Right lobe of liver (tissue), 6 donors: ENCODE measurements around the gene OR2AG1. TPM values are rescaled to one million over a fixed set of nuclear protein-coding genes. Genes with fewer than 3 reads are reported as not detected.
A peak's percentile ranks its signal among the peaks of the same experiment; 100 is the strongest.

Experiments
- ATAC-seq, 4 donors: fragments of 200-7000 bp; cut with Tn5 transposase; one replicate each; pipeline ENCODE4 v1.9.1; 2020; ENCODE audit warnings: mild to moderate bottlenecking in 4 of 4, moderate library complexity in 4 of 4
- DNase-seq, 3 donors: peaks; one replicate each; pipeline ENCODE4 v3.0.0-alpha.2; 2020
- H3K27ac ChIP-seq, 3 donors: fragments of 200-600 bp; one replicate each; pipeline ENCODE4 v1.8.0; 2022
- H3K27me3 ChIP-seq, 2 donors: fragments of 200-600 bp; one replicate each; pipeline ENCODE4 v1.8.0; 2022
- H3K36me3 ChIP-seq, 4 donors: fragments of 200-600 bp; sonication (generic) in 1 of 4; one replicate each; pipeline versions ENCODE4 v1.5.1 to v1.8.0; 2017 to 2022; ENCODE audit warnings: control low read depth in 1 of 4
- H3K4me1 ChIP-seq, 4 donors: fragments of 200-600 bp; sonication (generic) in 1 of 4; one replicate each; pipeline versions ENCODE4 v1.5.1 to v1.8.0; 2017 to 2022; ENCODE audit warnings: control low read depth in 1 of 4
- H3K4me3 ChIP-seq, 3 donors: fragments of 200-600 bp; one replicate each; pipeline ENCODE4 v1.8.0; 2022
- H3K9me3 ChIP-seq, 4 donors: fragments of 200-600 bp; sonication (generic) in 1 of 4; one replicate each; pipeline versions ENCODE4 v1.5.1 to v1.8.0; 2017 to 2022; ENCODE audit warnings: control low read depth in 1 of 4
- CTCF ChIP-seq, 4 donors: fragments of 200-600 bp in 3 of 4; fragments of 450-650 bp in 1 of 4; IDR thresholded peaks; one replicate each; pipeline versions ENCODE4 v1.5.1 to v1.8.0; 2016 to 2022; ENCODE audit warnings: antibody characterized with exemption in 4 of 4, mild to moderate bottlenecking in 2 of 4
- POLR2A ChIP-seq: fragments of 450-650 bp; IDR thresholded peaks from one replicate; pipeline ENCODE4 v1.6.1; 2017; ENCODE audit warnings: antibody characterized with exemption, mild to moderate bottlenecking
- WGBS: methylation state at CpG from one replicate; pipeline ENCODE4 v1.1.6; 2018; ENCODE audit warnings: low coverage, low lambda C conversion rate; ENCODE audit not compliant: insufficient coverage; ENCODE audit errors: missing lambda C conversion rate; 5-methylcytosine and 5-hydroxymethylcytosine counted together
- intact Hi-C, 2 donors: fragments of 100-400 bp; cut with DNase I; formaldehyde crosslinking; loops; one replicate each; pipeline versions ENCODE4 v1.11.2 to v1.14.1; 2022
- total RNA-seq, 6 experiments: library from RNA; depleted of rRNA in 2 of 6; stranded (reverse); fragments of >200 nt in 2 of 6; fragmentation: NEBNext Ultra II Directional in 3 of 6; extraction: Animal tissue kit (Norgen Biotek cat#: 25700) in 3 of 6; gene quantifications; one replicate each; pipeline versions ENCODE4 v1.1.0 to v1.2.4, GENCODE V29; 2016 to 2023
- donor health status: DM: no; HTN: yes; CAD: no.
- donor health status: DM: no; HTN: no; CAD: no.
- donor health status: DM: no; HTN: no; CAD: no.
- donor health status: DM: no; HTN: yes; CAD: no.
- donor health status: DM: no; HTN: yes; CAD: no.

OR2AG1 gene
- total RNA-seq, 6 experiments from 2014 or later, result not detected

- H3K9me3 ChIP-seq, result no peaks in the 10 kb centered on the region
- H3K27ac ChIP-seq, result no peak overlapping the region
- WGBS, result 23% methylated on average over 3 of the region's 3 CpGs
- H3K27me3 ChIP-seq, result no peaks in the 10 kb centered on the region
- ATAC-seq (no peak), DNase-seq (no peak)
- intact Hi-C loops, result no loop called here
- H3K4me1 ChIP-seq, result no peaks in the 10 kb centered on the region
- H3K4me3 ChIP-seq, result no peak overlapping the region
- TF ChIP-seq CTCF (IDR thresholded peaks at IDR 0.05), result no peak
- TF ChIP-seq POLR2A, result no peak
- H3K36me3 ChIP-seq, result no peaks in the 10 kb centered on the region
Measured at GRCh38 chr11:6736495-6737121, 46.2 kb upstream of the OR2AG1 start.

DNA sequence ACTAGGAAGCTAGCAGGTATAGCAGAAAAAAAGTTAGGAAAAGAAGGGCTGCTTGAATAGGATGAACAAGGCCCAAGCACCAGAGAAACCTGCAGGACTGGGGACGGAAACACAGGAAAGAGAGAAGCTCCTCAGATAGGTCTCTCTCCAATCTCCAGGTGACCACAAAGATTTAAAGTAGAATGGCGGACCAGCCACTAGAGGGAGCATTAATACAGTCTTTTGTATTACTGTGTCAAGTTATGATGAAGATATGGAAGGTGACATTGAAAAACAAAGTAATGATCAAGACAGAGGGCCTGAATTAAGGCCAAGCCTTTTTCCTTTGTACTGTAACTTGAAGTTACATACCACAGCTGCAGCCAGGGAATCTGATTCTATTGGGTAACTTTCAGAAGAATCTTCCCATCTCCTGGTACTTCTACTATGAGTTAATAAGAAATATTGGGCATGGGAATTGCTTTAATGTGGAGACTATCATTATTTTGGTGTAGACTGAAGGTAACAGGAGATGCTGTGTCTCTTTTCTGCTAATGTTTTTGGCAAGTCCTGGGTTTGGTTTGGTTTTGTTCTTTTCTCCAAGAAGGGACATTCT, 44.9 kb upstream of the OR2AG1 start:
- no peaks in the 10 kb centered on the region for H3K36me3 ChIP-seq
- ATAC-seq, result peak; percentile 85 to 89 (median 86)
- intact Hi-C loops, result no loop called here
- no peak for TF ChIP-seq POLR2A
- peak; percentile 66 to 73 (median 69) for TF ChIP-seq CTCF (IDR thresholded peaks at IDR 0.05)
- no peaks in the 10 kb centered on the region for H3K9me3 ChIP-seq
- H3K27me3 ChIP-seq, result no peaks in the 10 kb centered on the region
- H3K4me3 ChIP-seq, result no peak overlapping the region
- peak in 1 of 3 donors; percentile 54 for DNase-seq
- no peaks in the 10 kb centered on the region for H3K4me1 ChIP-seq
- H3K27ac ChIP-seq, result no peak overlapping the region
- WGBS, result 0% methylated on average over 2 of the region's 2 CpGs

DNA sequence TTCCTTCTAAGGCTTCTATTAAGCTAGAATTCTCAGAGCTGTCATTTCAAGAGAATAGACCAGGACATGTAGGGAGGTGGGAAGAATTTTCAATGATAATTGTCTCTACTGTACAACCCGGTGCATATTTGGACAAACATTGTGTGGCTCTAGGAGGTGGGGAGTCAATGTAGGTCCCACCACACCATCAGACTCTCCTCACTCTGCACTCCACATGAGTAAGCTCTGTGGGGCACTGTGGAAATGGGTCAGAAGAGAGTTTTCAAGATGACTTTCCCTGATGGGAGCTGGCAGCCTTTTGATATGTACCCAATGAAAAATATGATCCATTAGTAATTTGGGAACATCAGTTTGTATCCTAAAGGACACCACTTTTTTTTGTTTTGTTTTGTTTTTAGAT, 44.2 kb upstream of the OR2AG1 start:
- Histone ChIP-seq H3K9me3 (no peaks in the 10 kb centered on the region), H3K27ac (no peak overlapping the region), H3K36me3 (no peaks in the 10 kb centered on the region), H3K27me3 (no peaks in the 10 kb centered on the region), H3K4me1 (no peaks in the 10 kb centered on the region), H3K4me3 (no peak overlapping the region)
- 71% methylated on average over 1 of the region's 1 CpG for WGBS
- ATAC-seq, result no peak
- intact Hi-C loops, result no loop called here
- TF ChIP-seq POLR2A (no peak), CTCF (IDR thresholded peaks at IDR 0.05) (no peak)
- no peak for DNase-seq

GRCh38 chr11:6742260-6742659, 40.6 kb upstream of the OR2AG1 start:
- DNase-seq, result no peak
- no peak for ATAC-seq
- intact Hi-C loops, result no loop called here

More at GRCh38 chr11:6742260-6742659, 40.6 kb upstream of the OR2AG1 start:
- Histone ChIP-seq H3K27ac (no peak overlapping the region), H3K4me3 (no peak overlapping the region), H3K27me3 (no peaks in the 10 kb centered on the region), H3K9me3 (no peaks in the 10 kb centered on the region), H3K4me1 (no peaks in the 10 kb centered on the region), H3K36me3 (no peaks in the 10 kb centered on the region)
- WGBS, result 53% methylated on average over 7 of the region's 7 CpGs
- TF ChIP-seq CTCF (IDR thresholded peaks at IDR 0.05) (no peak), POLR2A (no peak)
